Suprapubic skin (tissue), 4 donors: Measurements from ENCODE around the gene TAGLN2.

ENCODE experiments used
- CTCF ChIP-seq, 2 donors: fragments of 200-600 bp in 1 of 2; fragments of 450-650 bp in 1 of 2; sonication (generic) in 1 of 2; IDR thresholded peaks; one replicate each; pipeline ENCODE4 v1.5.1; 2016 to 2019; ENCODE audit warnings: antibody characterized with exemption in 2 of 2, mild to moderate bottlenecking in 1 of 2, moderate library complexity in 1 of 2
- POLR2A ChIP-seq, 2 donors: fragments of 450-650 bp; IDR thresholded peaks; one replicate each; pipeline ENCODE4 v1.6.1; 2017; ENCODE audit warnings: antibody characterized with exemption in 2 of 2, mild to moderate bottlenecking in 2 of 2, moderate library complexity in 2 of 2
- POLR2AphosphoS5 ChIP-seq, 3 donors: sonication (generic); formaldehyde crosslinking; IDR thresholded peaks; one replicate each; pipeline ENCODE4 v1.6.1; 2017; ENCODE audit warnings: antibody characterized with exemption in 3 of 3

- TF ChIP-seq CTCF (IDR thresholded peaks at IDR 0.05), result no peak
- TF ChIP-seq POLR2AphosphoS5 (IDR thresholded peaks at IDR 0.05), result no peak
- no peak for TF ChIP-seq POLR2A (IDR thresholded peaks at IDR 0.05)
Measured at GRCh38 chr1:159868766-159869165, 56.5 kb downstream of the TAGLN2 start.
